Medulla oblongata (tissue), 1 donor: ENCODE results near the gene CHSY1.

Source experiments
- DNase-seq: peaks from one replicate; pipeline ENCODE4 v3.0.0-alpha.2; 2015; ENCODE audit errors: extremely low spot score

CHSY1 gene

DNA sequence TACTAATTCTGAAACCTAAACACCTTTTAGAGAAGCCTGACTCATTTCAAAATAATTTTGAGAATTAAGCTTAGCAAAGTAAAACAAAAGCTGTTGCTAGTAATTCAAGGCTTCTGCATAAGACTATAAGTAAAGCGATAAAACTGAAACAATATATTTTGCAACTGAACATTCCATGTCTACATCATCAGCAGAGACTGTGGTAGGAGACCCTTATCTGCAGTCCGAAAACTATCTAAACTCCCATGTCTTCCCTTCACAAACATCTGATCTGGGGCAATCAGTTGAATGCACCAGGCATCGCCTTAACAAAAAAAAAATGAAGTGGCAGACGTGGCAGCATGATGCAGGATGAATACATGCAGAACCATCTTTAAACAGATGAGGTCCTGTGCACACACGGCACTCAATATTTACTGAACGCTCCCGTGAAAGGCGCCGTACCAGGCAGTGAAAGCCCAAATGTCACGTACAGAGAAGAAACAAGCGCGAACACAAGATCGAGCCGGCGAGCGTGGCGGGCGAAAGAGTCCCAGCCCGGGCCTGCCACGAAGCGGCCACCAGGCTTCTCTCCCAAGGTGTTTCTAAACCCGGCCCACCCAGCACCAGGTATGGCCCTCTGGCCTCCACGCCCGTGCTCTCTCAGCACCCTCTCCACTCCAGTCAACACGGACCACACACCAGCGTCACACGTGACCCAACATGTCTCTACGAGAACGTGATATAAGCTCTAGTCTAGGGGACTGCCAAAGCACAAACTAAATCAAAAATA is 63.0 kb downstream of the CHSY1 start:
- DNase-seq = no peak

DNA sequence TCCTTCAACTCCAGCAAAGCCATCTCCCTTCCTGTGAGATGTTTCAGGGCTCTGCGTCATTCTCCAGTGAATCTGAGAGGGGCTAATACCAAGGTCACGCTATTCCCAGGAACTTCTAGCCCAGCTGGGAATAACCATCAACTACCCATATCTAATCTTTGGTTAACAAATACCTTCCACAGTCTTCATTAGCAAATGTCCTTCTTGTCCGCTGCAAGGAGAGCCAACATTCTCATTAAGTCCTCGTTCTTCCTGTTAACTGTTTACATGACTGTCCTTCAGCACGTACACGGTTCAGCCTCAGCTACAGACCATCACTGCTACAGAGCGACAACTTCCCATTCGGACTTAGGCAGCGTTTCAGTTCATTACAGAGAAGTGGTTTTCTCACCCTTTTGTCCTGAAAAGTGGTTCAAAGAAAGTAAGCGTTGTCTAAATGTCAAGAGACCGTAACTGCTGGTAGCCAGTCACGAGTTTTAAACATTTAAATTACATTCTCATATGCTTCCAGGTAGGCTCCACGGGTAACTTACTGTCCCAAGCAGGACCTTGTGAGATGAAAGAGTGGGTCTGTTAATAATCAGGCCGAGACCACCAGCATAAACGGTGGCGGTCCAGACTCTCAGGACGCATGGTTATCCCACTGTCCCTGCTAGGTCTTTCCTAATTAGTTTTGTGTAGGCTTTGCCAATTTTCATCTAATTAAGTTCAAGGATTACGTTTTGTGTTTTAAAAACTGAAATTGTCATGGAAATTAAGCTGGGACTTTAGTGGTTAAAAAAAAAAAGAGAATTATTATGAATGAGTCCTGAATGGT is 63.8 kb downstream of the CHSY1 start:
- peak; percentile 53 for DNase-seq

DNA sequence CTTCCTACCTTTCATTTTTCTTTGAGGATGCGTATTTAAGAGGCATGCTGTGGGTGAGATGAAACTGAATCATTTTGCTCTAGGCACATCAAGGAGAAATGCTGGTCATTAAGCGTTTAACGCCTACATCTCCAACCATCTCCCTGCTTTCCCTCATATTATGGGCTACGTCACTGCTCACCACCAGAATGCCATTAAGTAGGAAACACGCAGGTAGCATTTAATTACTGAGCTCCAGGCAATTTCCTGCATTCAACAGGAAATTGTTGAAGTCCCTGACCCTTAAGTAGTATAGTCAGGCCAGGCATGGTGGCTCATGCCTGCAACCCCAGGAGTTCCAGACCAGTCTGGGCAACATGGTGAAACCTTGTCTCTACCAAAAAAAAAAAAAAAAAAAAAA is 66.1 kb downstream of the CHSY1 start:
- DNase-seq = no peak

DNA sequence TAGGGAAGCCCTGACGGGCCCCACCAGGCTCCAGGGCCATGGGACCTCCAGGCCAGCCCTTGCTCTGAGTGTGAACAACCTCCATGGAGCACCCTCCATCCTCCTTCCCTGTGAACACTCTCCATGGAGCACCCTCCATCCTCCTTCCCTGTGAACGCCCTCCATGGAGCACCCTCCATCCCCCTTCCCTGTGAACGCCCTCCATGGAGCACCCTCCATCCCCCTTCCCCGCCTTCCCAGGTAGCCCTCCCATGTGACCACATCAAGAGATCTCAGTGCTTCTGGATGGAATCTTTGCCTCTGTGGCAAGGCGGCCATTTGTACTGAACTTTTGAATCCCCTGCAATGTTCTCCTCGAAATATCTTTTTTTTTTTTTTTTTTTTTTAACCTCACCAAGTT is 66.5 kb downstream of the CHSY1 start:
- no peak for DNase-seq

DNA sequence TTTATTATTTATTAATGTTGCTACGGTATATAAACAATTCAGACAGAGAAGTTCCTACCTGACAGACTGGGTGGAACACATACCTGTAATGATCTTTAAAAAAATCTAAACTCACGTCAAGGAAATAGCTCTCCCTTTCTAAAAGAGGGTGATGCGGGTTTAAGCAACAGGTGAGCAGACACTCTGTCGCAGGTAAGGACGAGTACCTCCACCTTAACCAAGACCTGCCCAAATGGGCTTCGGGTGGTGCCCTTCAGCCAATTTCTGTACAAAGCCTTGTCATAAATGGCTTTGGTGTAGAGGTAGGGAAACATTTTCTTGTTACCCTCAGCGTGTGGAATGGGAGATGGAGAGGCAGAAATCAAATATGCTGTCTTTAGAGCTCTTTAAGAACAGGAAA is 67.0 kb downstream of the CHSY1 start:
- no peak for DNase-seq

DNA sequence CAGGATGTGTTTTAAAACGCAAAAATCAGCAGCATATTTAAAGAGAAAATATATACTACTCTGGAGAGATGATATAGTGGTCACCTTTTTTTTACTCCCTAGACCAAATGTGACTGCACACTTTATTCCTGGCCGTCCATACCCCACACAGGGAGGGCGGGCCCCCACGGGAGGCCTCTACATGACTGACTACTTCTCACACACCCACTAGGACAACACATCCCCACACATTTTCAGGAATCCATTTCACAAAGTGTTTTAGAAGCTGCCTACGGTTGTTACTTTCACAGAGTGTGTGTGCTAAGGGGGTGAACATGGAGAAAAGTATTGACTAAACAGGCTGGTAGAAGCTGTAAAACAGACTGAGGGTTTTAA is 67.9 kb downstream of the CHSY1 start:
- DNase-seq = no peak

DNA sequence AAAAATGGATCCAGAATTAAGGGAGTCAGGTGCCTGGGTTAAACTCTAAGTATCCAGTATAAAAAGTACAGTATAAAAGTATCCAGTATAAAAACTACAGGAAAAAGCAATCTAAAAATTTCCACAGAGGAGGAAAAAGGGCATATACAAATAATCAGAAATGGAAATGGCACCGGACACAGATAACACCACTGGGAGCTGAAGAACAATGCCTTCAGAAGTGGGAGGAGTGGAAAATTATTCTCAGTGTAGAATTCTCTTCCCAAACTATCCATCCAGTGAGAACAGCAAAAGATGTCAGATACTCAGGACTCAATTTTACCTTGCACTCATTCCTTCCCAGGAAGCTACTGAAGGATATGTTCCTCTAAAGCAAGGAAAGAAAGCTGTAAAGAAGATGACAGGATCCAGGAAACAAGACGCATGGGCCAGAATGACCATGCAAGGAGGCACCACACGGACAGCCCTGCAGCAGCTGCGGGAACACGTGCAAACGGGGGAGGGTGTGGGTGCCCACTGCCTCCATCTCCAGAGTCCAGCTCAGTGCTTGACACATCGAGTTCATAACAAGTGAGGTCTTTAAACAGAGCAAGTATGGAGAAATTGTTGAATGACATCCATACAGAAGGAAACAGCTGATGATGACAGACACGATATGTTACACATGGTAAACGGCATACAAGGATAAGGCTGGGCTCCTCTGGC is 68.5 kb downstream of the CHSY1 start:
- peak; percentile 21 for DNase-seq

DNA sequence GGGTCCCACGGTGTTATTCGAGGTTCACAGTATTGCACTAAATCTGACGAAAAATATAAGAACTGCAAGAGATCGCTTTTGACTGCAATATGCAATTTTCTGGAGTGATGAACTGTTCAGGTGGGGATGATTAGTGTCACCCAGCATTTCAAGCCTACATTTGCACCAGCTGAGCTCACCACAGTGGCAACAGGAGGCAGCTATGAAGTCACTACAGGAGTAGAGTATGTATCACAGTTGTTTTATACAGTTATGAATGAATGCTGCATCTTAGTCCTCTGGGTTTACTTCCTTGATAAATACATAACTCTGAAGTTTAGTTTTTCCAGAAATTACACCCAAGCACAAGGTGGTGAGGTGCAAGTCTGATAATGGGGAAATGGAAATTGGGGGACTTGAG is 69.6 kb downstream of the CHSY1 start:
- DNase-seq = no peak

DNA sequence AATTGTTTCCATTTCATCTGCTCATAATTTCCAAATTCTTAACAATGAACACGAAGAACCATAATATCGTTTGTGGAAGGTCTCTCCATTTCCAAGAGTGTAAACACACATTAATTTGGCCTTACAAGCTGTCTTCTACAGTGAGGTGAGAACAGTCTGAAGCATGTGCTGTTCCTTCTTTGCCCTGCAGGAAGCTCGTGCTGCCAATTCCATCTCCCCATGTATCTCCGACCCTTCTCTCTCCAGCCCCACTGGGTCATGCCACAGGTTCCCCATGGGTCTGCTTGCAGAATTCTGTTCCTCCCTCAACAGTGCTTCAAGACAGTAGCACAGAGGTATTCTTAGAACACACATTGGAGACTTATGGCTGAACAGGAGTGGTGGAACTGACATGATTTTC is 70.5 kb downstream of the CHSY1 start:
- no peak for DNase-seq

DNA sequence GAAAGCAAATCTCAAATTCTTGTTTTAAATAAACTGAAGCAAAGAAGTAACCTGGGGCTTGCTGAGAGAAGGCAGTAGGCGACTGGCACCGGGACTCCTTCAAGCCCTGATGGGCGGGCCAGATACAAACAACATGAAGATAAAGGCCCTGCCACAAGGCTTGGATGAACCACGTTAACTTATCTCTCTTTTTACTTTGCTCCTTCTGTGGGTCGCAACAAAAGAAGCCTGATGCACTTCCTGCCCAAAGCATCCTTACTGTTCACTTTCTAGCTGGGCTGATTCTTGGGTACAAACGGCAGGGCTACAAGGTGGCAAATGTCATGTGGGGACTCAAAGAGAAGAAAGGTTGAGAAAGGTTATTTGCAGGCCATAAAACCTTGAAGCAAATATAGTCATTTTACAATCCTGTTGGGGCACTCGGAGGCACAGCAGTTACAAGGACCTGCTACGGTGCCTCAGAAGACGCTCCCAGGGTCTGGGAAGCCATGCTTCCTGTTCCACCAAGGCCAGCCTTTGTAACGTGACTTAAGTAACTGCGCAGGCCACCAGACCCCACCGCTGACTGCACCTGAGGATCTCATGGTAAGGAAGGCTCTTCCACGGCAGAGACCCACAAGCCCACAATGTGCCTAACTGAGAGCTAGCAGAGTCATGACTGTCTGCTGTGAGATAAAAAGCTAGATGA is 71.1 kb downstream of the CHSY1 start:
- no peak for DNase-seq

DNA sequence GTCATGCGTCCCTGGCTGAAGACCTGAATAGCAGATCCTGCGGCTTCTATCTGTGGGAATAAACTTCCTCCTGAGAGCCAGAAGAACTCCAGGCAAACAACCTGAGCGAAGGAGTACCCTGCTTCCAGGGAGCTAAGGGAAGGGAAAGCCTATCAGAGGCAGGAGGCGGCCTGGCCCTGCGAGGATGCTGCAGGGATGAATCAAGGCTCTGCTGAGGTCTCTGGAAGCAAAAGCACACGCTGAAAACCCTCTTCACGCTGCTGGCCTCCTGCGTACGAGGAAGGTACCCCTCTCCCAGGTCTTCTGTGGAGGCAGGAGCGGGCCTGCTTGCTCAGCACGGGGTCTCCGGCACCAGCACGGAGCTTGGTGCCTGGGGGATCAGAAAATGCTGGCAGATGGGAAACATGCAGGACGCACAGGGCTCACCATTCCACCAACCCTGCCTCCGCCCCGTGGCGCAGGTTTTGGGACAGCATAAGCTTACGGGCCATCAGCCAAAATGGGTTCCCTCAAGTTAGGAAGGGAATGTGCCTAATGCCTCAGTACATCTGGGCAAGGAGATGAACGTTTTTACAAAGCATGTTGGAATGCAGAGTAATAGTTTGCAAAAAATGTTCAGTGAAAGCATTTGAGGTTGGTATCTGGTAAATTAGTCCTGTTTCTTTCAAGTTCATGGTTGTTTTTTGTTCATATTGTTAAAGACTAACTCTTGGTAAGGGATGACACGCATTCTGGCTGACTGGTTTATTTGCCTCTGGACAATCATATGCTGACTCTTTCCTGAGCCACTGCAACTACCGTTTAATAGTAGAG is 72.3 kb downstream of the CHSY1 start:
- DNase-seq = no peak

DNA sequence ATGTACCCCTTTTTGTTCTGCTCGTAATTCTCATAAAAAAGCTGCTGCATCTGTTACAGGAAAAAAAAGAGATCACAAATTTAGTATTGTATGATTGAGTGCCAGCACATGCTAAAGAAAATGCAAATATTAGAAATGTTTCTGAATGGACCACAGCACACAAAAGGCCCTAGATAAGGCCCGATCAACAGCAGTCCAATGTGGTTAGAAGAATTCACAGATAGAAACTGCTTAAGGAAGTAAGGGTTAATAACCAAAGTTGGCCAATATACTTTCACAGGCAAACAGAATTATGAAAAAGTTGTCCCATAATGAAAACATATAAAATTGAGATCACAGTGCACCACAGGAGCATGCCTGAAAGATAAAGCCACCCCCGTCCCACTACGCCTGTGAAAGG is 72.9 kb downstream of the CHSY1 start:
- DNase-seq = no peak

DNA sequence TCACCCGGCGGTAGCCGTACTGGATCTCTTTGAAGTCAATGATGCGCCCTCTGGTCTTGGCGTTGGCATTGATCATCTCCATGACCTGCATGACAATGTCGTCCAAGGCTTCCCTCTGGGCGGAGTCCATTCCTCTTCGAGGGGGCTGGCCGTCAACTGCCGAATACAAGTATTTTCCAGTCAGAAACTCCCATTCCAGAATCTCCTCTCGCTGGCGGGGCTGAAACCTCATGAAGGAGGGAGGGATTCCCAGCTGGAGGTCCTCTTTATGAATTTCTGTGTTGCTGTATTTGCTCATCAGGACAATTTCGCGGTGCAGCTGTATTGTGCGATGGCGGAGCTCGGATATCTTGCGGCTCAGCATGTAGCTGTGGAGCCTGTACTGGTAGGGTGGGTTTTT is 73.4 kb downstream of the CHSY1 start:
- DNase-seq = no peak

DNA sequence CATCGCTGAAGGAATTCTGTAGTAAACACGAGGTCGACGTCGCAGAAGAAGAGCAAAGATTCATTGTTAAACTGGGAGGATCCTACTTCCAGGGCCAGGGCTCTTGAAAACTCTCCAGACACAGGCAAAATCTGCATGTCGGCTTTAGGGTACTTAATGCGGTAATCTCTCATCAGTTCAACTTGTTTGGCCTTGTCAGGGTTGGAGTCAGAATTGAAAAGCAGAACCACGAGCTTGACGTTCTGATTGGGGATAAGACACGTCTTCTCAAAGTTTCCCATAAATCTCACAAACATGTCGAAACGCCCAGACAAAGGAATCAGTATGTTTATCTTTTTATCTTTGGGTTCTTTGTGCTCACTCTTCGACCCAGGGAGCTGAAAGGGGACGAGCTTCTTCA is 74.0 kb downstream of the CHSY1 start:
- no peak for DNase-seq

DNA sequence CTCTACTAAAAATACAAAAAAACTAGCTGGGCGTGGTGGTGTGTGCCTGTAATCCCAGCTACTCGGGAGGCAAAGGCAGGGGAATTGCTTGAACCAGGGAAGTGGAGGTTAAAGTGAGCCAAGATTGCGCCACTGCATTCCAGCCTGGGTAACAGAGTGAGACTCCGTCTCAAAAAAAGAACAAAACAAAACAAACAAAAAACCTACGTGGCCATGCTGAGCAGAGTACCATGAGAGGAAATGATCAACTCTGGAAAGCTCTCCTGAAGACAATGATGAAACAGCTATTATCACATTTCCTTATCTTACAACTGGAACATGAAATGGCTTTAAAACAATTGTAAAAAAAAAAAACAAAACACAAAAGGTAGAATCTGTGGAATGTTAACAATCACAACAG is 75.2 kb downstream of the CHSY1 start:
- no peak for DNase-seq

DNA sequence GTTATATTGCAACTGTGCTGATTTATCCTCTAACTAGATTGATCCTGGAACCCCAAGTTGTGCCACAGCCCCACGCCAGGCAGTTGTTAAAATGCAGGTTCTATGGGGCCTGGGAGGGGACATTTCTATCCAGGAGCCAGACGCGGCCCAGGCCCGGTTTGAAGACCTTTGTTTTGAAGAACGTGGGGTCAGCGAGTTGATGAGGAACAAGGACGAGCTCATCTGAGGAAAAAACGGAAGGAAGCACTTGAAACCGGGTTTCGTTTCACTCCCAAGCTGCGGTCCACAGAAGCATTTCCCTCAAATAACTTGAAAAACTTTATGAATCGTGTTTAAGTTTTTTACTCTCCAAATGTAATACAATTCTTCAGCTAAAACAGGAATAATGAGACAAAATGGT is 76.4 kb downstream of the CHSY1 start:
- peak; percentile 71 for DNase-seq

DNA sequence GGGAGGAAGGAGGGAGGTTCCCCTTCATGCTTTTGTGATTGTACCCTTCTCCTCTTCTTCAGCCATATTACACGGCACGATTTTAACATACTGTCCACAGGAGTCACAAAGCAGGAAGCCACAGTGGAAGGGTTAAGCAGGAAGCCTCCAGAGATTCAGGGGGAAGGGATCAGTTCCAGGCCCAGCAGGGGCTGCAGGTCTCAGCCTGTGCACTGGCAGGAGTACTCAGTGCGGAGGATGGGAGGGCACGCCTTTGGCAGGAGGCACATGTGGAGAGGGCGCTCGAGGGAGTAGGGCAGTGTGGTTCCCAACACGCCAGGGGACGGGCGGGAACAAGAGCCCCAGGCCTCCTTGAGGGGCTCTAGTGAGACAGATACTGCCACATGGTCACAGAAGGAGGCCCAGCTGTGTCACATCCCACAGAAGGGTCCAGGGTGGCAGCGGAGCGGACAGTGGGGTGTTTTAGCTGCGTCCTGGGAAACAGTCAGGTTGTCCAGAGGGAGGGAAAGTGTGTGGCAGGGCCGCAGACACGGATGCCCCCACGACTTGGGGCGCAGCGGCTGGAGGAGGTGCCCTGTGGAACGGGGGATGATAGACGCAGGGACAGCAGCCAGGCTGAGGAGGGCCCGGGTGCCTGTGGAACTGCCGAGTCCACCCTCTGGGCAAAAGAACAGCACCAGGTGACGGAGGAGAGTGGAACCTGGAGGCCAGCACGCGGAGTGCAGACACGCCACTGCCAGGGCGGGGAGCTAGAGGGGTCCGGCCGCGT is 77.5 kb downstream of the CHSY1 start:
- no peak for DNase-seq

DNA sequence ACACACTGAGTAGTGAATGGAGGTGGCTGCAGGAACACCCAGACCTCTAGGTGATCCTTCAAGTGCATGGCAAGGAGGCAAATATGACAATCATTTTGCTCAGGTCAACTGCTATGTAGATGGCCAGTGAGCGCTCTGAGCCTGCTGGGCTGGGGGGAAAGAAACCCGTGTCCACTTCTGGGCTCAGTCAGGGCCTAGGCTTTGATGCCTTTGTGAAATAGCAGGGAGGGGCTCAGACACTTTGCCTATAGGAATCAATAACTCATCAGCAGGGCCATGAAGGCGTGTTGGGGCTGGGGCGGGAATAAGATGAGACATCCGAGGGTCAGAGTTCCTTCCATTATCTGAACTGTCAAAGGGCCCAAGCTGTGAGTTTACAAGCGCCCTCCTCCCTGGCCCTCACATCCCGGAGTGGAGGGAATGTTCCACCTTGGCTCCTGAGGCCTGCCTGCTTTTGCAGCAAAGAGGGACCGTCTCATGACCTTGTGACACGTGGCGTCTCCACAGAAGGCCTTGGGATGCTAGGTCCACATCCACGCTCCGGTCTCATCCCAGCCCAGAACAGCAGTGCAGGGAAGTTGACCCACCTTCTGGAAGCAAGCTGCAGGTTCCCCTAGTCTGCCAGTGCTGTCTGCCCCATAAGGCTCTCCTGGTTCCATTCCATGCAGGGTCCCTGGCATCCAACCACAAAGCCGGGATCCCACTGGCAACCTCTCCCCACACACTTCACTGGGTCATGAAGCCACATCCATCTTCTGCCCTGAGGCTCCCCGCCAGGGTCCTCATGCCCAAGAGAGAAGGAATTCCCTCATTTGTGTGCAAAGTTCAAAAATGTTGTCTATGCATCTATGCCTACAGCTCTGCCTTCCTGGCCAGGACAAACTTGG is 78.4 kb downstream of the CHSY1 start:
- no peak for DNase-seq

DNA sequence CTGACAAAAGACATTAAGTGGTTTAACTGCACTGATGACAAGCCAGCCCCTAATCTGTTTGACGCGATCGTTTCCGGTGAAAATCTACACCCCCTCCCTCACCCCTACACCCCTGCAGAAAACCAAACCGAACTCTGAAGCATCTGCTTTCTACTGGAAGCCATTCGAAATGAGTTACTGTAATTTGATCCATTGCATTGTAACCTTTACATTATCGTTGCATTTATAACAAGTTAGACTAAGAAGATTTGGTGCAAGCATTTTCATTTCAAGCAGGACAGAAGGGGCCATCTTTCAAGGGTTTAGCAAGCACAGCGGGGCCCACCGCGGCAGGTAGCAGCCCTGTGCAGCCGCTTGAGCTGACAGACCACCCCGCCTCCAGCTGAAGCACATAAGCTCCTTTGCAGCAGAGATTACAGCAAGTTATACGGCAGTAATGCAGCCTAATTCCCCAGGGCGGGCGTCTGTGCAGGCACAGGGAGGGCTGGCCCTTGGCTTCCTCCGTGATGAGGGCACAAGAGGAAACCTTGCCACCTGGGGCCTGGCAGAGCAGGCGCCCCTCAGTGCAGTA is 79.3 kb downstream of the CHSY1 start:
- DNase-seq = no peak
